HG03095 (cell line): ENCODE data around the gene STC2.

ENCODE experiments used
- ATAC-seq: cut with Tn5 transposase; IDR thresholded peaks from one replicate; pipeline ENCODE4 v1.9.1; 2021; ENCODE audit warnings: moderate library complexity; ENCODE audit not compliant: unreplicated experiment

STC2 gene

DNA sequence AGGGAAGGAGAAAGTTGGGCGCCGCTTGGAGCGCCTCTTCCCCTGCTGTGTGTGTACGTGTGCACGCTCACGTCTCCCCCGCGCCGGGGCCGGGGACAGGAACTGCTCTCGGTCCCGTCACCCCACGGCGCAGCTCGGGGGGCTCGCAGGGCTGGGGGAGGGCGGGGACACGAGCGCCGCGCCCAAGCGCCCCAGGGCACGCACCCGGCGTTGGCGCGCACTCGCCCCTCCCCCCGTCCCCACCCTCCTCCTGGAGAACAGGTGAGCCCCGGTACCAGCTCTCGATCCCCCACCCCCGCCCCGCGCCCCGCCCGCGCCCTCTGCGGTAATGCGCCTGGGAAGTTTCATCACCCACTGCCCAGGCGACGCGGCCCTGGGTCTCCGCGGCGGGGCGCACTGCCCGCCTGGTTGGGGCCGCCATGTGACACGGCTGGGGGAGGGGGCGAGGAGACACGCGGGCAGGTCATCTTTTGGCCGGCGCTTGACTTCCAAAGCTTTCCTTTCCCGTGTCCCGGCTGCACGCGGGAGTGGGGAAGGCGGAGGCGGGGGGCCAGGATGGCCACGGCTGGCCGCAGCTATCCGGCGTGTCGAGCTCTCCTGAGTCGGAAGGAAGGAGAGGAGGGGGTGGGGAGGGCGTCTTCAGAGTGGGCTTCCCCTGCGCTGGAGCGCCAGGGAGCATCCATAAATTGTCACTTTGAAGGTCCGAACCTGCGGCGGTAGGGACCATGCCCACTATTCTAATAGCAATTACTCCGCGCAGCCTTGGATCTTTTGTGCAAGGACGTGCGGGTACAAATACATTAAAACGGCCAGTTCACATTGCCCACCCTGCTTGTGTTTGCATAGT, 1.5 kb upstream of the STC2 start:
- ATAC-seq = no peak

DNA sequence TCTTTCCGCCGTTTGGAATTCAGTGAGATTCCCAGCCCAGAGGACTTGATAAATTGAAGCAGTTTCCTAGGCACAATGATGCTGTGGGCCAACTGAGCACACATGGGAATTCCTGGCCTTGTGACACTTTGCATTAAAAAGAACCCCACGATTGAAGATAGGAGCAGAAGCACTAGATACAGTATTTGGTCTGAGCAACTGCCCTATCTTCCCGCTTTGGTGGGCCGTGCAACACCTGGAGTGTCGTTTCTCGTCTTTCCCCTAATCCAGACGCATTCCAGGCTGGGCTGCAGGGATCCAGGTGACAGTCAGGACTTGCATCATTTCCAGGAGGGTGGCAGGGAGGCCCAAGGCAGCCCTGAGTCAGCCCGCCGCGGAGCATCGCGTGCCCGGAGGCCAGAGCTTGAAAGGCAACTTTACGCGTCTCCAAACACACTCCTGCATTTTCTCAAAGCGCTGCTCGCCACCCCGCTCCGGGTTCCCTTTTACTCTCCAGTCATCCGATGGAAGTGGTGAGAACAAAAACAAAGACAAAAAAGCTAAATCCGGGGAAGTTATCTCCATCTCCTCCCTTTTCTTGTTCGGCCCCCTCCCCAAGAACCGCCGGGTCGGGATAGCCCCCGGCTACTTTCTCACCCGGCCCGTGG, 753 bp upstream of the STC2 start:
- no peak for ATAC-seq

DNA sequence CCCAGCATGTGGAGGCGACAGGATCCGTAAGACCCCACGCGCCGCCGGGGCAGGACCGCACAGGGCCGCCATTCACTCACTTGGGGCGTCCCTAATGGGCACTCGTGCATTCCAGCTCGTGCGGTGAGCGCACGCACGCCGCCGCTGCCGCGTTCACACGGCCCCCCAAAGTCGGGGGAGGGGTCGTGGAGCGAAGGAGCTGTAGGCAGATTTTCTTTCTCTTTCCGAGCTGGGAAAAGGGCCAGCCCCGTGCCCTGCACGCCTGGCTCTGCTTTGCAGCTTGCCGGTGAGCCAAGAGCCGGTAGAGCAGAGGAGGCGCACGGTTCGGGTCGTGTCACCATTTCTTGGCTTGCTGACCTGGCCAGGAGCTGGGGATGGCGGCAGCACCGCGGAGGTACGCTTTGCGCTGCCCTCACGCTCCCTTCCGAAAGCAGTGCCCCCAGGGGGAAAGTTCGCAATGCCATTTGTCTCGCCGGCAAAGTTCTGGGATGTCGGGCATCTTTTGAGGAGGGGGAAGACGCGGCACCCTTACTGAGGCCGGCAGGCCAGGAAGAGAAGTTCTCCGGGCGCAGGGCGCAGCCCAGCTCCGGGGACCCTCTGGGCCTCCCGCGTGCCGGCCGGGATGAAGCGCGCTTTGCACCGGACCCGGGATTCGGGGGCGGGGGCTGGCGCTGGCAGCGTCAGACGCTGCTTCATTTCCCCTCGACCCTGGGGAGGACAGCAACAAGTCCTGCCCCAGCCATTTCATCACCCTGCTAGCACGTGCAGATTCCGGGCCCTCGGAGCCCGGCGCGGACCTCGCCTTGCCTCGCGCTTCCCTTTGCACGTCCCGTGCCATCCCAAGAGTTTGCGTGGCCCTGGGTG, 898 bp downstream of the STC2 start:
- ATAC-seq = no peak

DNA sequence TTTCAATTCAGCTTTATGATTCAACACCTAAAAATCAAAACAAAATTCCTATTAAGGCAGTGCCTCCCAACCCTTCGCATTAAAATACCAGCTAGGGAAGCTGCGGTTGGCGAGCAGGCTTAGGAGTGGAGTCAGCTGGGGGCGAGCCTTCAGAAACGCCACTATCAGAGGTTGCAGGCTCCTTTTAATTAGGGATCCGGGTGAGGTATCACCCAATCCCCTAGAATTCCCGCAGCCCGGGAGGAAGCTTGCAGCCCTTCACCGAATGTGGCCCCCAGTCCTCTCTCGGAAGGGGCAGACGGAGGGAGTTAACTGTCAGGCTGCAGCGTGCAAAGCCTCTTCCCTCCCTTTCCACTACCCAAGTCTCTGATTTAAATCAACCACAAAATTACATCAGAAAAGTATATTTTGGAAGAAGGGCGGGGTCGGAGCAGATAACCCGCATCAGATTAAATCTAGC, 1.7 kb downstream of the STC2 start:
- ATAC-seq = no peak

DNA sequence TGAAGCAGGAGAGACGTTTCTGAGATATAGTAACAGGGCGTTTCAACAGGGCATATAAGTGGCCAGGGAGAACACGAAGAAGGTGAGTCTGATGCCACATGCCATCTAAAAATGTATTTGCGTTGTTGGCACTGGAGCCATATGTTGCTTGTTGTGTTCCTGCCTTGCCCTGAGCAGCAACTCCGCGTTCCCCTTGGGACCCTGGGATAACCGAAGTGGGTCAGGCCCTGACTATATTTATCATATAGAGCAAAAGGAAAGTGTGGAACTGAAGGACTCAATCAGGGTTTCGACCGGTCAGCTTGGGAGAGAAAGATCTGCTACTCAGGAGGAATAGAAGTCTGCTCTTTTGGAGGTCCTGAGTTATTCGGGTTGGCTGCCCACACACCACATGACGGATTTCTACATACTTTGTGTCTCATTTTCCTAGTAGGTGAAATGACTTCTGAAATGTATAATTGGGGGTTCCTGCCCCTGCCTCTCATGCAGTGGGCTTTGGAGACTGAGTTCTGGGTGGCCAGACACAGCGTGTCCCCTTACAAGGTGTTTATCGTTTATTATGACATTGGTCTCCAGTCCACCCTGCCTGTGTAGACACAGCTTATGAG, 3.0 kb downstream of the STC2 start:
- no peak for ATAC-seq

DNA sequence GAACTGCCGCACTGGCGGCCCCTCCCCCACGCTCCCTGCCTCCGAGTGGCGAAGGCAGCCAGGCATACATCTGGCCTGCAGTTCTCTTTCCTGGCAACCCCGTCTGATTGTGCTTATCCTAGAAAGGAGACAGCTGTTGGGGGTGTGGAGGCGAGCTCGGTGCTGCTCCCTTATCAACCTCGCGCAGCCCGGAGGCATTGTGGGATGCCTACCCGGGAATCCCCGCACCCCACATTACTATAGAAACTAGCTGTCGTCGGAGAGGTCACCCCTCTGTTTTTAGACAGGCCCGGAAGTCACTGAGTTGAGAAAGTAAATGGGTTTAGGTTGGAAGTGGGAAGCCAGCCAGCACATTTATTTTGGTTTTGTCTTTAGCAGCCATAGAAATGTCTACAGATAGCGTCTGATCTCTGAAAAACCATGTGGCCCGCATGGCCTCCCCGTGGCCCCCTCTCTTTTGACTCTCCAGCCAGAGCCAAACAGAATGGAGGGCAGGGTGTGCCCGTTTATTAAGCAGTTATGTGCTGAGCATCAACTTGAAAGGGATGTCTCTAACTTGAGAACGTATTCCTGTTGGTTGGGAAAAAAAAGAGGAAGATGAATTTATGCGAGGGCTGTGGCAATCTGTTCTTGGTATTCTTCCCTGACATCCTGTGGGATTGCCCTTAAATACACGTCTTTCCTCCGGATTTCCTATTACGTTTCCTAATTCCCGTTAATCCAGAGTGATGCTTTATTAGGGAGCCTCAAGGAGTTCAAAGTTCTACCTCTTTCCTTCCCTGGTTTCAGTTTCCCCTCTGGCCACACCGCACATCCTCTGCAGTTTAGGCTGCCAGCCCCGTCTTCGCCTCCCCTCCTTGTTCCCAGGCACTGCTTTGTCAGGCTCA, 3.9 kb downstream of the STC2 start:
- ATAC-seq = no peak

DNA sequence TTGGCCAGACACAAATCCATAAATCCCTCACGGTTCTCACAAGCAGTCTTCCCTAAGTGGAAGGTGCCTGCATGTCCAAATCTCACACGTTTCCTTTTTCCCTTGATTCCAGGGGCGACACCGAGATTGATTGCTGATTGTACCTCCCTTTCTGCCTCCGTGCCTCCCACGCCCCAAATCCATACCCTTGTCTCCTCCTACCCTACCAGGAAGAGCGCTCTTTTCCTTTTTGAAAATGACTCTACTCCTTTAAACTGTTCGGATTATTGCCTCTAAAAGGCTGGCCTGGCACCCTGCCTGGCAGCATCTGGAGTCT, 4.5 kb downstream of the STC2 start:
- no peak for ATAC-seq

DNA sequence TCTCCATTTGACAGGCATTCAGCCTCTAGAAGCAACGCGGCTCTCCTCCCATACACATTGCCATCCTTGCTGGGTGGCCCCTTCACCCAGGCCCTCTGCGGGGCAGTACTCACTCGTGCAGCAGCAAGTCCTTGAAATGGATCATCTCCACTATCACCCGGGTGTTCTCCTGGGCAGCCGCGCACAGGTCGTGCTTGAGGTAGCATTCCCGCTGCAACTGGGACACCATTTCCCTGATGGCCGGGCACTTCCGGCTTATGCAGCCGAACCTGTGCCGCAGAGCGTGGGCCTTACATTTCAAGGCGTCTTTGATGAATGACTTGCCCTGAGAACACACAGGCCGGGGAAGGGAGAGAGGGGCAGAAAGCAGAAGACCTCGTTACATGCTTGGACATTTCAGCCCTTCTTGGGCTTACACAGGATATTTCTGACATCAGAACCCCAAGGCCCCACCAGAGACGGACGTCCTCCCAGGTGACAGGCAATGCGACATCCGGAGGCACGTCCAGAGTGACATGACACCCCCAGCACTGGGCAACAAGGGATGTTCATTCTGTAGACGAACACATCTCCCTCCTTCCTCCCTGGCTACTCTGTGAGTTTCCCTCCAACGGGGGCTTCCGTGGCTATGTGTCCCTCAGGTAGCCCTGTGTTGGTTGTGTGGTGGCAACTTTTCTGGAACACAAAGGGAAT, 5.0 kb downstream of the STC2 start:
- no peak for ATAC-seq

DNA sequence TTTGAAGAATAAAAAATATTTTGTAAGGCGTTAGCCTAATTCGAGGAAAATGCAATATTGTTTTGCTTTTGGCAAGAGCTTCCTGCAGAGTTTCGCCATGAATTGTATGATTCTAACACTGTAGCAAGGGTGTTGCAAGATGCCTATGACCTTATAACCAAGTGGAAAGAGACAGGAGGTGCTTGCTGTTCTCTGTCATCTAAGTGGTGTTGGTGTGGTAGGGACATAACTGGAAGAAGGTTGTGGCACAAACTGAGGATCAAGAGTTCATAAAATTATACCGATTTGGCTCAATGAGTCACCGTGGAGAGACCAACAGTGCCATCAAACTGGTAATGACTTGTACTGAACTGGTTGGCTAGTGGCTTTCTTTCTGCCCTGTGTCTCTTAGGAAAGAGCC, 6.3 kb downstream of the STC2 start:
- ATAC-seq = no peak

DNA sequence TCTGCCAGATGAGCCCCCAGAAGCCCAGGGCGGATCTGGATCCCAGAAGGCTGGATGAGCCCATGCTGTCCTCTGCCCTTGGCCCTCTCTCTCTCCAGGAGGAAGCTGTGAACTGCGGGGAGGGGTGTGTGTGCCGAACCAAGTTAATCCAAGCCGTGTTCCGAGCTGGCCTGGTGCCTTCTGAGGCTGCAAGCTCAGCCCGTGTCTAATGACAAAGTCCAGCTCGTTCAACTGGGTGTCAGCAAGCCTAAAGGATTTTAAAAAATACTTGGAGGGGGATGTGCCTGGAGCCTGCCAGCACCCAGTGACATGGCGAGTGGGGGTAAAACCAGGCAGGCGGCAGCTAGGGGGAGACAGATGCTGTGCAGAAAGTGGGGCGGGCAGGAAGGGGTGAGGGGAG, 8.0 kb downstream of the STC2 start:
- no peak for ATAC-seq

DNA sequence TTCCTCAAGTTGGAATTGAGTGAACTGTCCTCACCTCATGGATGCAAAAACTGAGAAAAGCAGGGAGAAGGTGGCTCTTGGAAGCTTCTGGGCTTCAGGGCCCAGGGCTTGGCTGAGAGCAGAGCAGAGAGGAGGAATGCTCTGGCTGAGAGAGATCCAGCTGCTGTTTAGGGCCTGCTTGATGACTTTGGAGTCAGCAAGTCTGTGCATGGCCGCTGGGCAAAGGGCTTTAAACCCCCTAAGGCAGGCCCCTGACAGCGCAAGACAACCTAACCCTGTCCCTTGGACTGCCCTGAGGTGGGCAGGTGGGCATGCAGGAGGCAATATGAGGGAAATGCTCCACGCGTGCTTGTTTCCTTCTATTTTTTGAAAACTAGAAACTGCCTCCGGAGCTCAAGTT, 8.6 kb downstream of the STC2 start:
- ATAC-seq = no peak

DNA sequence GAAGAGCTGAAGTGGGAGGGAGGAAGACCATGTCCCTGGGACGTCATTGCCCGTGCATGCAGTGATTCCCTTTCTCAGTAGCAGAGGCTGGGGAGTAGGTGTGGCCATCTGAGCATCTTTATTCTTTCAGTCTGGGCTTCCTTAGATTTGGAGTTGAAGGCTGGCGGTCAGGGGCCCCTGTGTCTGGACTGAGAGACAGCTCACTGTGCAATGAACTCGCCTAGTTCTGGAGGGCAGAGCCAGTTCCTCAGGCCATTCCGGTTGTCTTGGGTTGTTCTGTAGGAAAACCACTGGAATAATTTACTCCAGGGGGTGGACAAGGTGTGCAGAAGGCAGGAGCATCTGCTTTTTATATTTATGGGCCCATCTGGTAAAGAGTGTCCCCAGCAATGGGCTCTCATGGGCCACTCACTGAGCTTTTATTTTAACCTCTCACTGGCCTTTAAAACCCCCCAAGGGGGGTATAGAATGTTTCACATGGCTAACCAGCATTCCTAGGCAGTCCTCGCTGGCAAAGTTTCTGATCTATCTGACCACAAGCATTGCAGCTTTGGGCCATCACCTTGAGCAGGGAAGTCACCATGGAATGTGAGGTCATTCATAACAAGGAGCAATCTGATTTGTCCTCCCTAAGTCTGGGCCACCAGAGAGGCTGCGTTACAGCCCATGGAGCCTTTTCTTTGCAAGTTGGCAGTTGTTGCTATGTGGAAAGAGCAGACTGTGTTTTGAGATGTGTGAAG, 9.2 kb downstream of the STC2 start:
- ATAC-seq = no peak

DNA sequence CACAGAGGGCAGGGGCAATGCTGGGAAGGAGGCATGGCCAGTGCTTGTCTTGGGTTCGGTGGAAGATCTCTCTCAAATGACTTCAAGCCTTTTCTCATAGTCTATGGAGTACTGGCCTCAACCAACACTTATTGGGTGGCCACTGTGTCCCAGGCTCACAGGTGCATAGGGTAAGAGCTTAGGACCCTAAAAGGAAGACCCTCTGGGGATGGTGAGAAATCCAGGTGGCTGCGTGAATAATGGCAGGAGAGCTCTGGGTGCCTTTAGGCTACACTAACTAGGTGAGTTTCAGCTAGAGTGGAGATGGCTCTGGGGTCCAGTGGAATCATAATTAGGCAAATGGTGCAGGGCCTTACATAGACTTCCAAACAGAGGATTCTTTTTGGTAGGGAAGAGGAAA, 9.9 kb downstream of the STC2 start:
- ATAC-seq = no peak

DNA sequence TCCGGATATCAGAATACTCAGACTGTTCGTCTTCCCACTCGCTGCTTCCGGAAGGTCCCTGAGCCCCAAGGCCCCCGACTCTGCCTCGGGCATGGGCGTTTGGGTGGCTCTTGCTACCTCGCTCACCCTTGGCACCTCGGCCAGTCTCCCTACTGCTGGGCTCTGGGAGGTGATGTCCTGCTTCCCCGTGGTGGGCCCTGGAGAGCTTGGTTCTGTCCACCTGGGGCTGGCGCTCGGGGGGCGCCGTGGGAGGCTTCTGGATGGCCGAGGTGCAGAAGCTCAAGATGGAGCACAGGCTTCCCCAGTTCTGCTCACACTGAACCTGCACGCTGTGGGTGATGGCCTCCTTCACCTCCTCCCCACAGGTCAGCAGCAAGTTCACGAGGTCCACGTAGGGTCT, 10.4 kb downstream of the STC2 start:
- no peak for ATAC-seq

DNA sequence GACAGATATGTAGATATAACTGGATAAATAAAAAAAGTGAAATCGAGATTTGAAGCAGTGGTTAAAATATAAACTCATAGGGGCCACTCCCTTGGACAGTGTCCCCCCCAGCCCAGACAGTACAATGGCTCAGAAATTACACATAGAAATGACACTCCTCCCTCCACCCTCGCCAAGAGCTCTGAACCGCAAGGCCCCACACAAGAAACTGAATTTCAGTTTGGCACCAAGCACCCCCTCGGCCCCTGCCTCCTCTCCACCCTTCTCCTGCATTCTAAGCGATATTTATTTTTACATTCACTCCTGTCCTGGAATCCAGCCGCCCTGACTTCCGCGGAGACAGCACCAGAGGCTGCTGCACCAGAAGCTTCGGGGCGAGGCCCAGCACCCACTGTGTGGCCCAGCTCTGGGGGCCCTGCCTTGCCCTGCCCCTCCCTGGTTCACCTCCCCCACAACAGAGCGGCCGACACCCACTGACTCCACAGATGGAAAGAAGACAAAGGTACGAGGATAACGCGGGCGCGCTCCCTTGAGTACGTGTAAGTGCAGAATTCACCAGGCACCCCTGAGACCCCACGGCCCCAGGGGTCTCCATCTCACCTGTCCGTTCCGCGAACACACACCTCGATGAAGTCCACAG, 11.0 kb downstream of the STC2 start:
- ATAC-seq = no peak

DNA sequence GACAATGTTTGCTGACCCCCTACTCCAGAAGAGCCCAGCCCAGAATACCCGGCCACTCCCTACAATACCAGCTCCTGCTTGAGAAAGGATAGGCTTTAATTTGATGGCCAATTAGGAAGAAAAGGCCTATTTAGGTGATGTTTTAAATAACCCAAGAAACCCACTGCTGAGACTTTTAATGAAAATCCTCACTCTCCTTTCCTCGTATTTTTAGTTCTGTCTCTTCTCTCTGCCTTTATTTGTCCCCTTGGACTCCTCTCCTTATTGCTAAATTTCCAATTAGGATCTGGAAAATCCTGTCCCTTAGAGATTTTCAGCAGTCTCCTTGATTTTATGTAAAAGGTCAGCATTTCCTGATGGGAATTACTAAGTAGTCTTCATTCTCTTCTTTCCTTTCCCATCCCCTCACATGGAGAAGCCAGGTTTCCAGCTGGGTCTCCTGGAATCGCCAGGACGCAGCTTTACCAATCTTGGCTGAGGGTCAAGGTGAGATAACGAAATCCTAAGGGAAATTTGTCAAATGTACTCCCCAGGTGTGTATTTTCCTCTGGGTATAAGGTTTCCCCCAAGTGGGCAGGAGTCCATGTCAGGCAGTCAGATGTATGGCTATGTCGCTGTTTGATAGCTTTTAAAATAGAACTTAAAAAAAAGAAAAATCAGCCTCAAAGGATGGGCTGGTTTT, 11.7 kb downstream of the STC2 start:
- no peak for ATAC-seq

DNA sequence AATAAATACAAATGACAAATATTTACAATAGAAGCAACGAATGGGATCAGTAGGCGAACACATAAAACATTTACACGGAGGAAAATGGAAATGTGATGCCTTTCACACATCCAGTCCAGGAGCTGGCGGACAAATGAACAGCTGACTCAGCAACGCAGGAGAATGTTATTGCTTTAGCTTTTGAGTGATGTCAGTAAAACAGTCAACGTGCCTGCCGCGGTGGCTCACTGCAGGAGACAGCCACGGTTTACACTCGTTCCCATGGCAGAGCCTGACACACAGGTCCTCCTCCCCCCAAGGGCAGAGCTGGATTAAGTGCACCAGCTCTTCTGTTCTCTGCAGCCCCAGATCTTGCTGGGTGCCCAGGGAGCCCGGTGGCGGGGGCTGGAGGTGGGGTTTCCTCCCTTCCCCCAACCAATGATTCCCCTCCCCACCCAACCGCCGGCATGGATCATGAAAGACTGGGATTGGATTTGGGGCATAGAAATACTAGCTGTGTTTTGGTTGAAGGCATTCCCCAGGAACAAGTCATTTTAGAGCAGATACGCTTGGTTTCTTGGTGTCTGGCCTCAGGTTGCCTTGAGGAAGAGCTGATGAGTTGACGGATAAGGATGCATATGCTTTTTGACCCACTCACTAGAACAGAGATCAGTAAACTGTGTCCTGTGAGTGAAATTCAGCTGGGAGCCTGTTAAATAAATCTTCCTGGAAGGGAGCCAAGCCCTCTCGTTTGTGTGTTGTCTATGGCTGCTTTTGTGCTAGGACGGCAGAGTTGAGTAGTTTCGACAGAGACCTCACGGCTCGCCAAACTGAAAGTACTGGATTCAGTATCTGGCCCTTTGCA, 12.5 kb downstream of the STC2 start:
- ATAC-seq = no peak
